Activated gamma-delta T cell treated with Interleukin-2 at 50 U/mL for 16 hours (primary cell): Measurements from ENCODE around the gene SEC16B.
"Not testable (repeated sequence)": the region's sequence is repeated elsewhere in the genome, so short reads cannot be mapped to it uniquely, and the experiment has no call there.

ENCODE experiments used
- DNase-seq: peaks from one replicate; pipeline ENCODE4 v3.0.0-alpha.2; 2020

SEC16B gene, protein sequence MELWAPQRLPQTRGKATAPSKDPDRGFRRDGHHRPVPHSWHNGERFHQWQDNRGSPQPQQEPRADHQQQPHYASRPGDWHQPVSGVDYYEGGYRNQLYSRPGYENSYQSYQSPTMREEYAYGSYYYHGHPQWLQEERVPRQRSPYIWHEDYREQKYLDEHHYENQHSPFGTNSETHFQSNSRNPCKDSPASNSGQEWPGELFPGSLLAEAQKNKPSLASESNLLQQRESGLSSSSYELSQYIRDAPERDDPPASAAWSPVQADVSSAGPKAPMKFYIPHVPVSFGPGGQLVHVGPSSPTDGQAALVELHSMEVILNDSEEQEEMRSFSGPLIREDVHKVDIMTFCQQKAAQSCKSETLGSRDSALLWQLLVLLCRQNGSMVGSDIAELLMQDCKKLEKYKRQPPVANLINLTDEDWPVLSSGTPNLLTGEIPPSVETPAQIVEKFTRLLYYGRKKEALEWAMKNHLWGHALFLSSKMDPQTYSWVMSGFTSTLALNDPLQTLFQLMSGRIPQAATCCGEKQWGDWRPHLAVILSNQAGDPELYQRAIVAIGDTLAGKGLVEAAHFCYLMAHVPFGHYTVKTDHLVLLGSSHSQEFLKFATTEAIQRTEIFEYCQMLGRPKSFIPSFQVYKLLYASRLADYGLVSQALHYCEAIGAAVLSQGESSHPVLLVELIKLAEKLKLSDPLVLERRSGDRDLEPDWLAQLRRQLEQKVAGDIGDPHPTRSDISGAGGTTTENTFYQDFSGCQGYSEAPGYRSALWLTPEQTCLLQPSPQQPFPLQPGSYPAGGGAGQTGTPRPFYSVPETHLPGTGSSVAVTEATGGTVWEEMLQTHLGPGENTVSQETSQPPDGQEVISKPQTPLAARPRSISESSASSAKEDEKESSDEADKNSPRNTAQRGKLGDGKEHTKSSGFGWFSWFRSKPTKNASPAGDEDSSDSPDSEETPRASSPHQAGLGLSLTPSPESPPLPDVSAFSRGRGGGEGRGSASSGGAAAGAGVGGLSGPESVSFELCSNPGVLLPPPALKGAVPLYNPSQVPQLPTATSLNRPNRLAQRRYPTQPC

DNA sequence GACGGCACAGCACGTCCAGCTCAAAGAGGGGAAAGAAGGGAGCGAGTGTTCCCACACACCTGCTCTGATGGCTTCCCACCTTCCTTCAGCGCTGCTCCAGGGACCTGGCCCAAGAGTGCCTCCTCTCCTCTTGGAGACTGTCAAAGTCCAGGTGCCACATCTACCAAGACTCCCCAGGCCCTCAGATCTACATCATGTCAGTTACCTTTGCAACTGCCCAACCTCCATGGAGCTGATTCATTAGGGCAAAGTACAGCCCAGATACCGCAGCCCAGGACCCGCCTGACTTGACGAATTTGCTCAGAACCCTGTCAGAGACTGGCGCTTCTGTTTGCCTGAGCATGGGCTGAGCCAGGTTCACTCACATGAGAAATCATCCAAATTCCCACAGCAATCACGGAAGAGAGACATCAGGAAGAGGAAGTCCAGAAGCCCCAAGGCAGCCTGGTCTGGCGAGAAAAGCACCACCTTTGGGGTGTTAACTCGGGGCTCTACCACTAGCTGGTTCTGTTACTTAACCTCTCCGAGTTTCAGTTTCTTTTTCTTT is at the start of gene SEC16B:
TSS of gene SEC16B (minus strand) at position 234 of the 547 bp plus-strand sequence. CDS start 2,077 bp downstream, outside the sequence.
- no peak for DNase-seq

DNA sequence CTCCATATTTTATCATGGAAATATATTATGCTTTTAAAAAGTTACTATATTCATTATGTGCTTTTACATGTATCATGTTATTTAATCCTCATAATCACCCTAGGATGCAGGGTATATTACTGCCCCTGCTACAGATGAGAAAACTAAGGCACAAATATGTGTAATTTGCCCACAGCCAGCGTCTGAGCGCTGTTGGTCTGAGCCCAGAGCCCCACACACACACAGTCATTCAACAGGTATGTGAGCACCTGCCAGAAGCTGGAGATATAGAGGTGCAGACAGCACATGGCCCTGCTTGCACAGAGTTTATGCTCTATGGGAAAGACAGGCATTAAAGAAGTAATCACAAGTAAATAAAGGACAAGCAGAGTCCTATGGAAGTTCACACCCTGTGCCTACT is 49.8 kb upstream of the SEC16B start:
- no peak for DNase-seq

DNA sequence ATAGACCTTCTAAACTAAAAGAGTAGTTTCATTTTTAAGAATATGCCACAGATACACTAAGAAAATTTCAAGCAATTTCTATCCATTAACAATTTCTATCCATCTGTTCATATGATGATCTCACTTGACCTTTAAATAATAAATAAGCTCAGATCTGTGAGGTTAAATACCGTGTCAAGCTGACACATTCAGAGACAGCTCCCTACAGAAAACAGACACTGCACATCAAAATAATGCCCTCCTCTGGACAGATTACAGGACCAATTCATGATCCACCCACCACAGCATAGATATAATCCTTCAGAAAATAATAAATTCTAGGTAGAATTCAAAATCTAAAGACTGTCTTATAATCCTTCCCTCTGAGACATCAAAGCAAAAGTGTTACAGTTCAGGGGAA is 49.4 kb upstream of the SEC16B start:
- no peak for DNase-seq

DNA sequence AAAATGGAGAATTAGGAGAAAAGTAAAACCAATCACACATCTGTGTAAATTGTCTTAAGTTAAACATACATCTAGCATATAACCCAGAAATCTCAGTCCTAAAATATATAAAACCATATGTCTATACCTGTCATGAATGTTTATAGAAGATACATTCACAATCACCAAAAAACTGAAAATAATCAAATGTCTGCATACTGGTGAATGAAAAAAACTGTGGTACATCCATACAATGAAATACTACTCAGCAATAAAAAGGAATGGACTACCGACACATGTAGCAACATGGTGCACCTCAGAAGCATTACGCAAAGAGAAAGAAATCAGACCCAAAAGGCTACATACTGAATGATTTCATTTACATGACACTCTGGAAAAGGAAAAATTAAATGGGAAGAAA is 47.7 kb upstream of the SEC16B start:
- no peak for DNase-seq

DNA sequence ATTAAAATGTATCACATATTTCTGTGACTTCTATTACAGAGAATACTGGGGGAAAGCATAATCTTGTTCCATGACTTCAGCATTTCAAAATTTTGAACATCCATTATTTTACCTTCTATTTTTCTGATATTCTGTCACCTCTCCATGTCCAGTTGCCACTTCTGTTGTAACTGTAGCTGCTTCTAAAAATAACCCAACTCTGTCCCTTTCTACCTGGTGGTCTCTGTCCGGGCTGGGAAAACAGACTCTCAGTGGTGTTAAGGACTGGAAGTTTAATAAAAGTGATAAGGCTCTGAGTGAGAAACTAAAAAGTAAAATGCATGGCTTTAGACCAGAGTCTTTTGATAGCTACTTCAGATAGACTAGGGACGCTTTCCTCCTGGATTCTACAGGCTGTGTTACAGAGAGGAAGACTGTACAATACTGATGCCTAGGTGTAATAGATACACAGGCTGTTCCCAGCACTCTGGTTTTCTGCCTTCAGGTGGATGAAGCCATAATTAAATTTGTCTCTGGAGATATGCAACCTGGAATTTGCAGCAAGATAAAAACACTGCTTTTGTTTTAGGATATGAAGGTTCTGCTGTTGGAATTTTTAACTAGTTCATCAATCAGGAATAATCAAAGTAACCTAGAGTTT is 42.1 kb upstream of the SEC16B start:
- DNase-seq: no peak

DNA sequence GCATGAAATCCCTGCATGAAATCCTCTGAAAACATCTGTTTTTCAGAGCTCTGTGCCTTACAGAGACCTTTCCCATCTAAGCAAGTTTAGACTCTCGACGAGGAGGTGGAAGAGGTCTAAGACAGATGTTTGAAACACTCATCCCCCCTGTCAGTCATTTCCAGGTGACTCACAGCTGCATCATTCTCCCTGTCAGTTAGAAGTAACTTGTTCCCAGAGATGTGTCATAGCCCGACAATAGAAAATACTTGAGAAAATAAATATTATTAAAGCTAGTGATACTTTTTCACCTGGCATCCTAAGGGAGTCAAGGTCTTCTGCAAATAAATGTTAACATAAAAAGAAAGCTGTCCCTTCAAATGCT is 41.6 kb upstream of the SEC16B start:
- DNase-seq: no peak

- DNase-seq: no peak
Measured at GRCh38 chr1:178010674-178011464, 41.0 kb upstream of the SEC16B start.

GRCh38 chr1:178006043-178006442 is 36.2 kb upstream of the SEC16B start:
- no peak for DNase-seq

GRCh38 chr1:178005450-178005849 is 35.6 kb upstream of the SEC16B start:
- no peak for DNase-seq

- DNase-seq: no peak
Measured at GRCh38 chr1:178004926-178005391, 35.1 kb upstream of the SEC16B start.

- DNase-seq: no peak
Measured at GRCh38 chr1:177998696-177999631, 29.1 kb upstream of the SEC16B start.

GRCh38 chr1:177996957-177997356 is 27.1 kb upstream of the SEC16B start:
- no peak for DNase-seq

DNA sequence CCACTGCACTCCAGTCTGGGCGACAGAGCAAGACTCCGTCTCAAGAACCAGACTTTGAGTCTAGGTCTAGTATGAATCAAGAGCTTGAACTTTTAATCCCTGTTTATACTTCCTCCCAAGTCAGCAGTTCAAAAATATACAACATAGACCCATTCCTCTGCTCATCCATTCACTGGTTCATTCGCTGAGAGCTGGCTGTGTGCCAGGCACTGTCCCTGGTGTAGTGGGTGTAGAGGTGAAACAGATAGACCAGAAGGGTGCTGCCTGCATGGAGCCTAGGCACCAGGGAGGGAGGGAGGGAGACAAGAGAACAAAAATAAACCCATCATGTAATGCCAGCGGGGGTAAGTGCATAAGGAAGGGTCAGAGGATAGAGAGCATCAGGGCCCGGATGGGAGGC is 25.5 kb upstream of the SEC16B start:
- DNase-seq: no peak

- not testable (repeated sequence) for DNase-seq
Measured at GRCh38 chr1:177986281-177986680, 16.4 kb upstream of the SEC16B start.

GRCh38 chr1:177984761-177985160 is 14.9 kb upstream of the SEC16B start:
- no peak for DNase-seq

- no peak for DNase-seq
Measured at GRCh38 chr1:177984136-177984525, 14.3 kb upstream of the SEC16B start.

- DNase-seq: no peak
Measured at GRCh38 chr1:177983482-177984135, 13.8 kb upstream of the SEC16B start.

- DNase-seq: no peak
Measured at GRCh38 chr1:177983077-177983476, 13.2 kb upstream of the SEC16B start.

GRCh38 chr1:177981200-177981599 is 11.3 kb upstream of the SEC16B start:
- DNase-seq: no peak

DNA sequence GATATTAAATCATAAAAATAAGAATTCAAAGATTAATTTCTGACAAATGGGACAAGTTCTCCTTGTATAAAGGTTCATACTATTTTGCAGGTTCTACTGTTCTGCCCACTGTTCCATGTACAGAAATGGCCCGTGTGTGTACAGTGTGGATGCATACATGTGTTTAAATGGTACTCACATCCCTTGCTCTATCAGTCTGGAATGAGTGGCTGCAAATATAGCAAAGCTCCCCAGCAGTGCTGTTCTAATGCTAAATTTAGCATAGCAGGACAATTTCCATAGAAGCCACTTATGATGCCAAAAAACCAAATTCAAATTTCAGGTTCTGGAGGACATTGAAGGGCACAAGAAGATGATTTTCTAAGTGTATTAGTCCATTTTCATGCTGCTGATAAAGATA is 9.4 kb upstream of the SEC16B start:
- no peak for DNase-seq
